ENCODE results near the gene OR2G6.
"Not testable (repeated sequence)": the region's sequence is repeated elsewhere in the genome, so short reads cannot be mapped to it uniquely, and the experiment has no call there.

The OR2G6 gene

GRCh38 chr1:248507773-248508172 lies at the start of gene OR2G6:
OR2G6 (plus strand) TSS chr1:248508073; CDS start chr1:248521647, 13,574 bp downstream.
- DNase-seq: not testable (repeated sequence)

- not testable (repeated sequence) for DNase-seq
Observed at GRCh38 chr1:248459117-248459516, 48.8 kb upstream of the OR2G6 start.

- no peak for DNase-seq
Observed at GRCh38 chr1:248471154-248471553, 36.7 kb upstream of the OR2G6 start.

GRCh38 chr1:248472111-248472510 lies 35.8 kb upstream of the OR2G6 start:
- DNase-seq: not testable (repeated sequence)

GRCh38 chr1:248473051-248473450 lies 34.8 kb upstream of the OR2G6 start, which contains the start of gene OR2T3:
OR2T3 (plus strand) TSS chr1:248473351; CDS start chr1:248473351, 0 bp downstream.
- not testable (repeated sequence) for DNase-seq

- DNase-seq: not testable (repeated sequence)
Observed at GRCh38 chr1:248475660-248476059, 32.2 kb upstream of the OR2G6 start.

- not testable (repeated sequence) for DNase-seq
Observed at GRCh38 chr1:248481686-248482579, 25.9 kb upstream of the OR2G6 start.

- DNase-seq: not testable (repeated sequence)
Observed at GRCh38 chr1:248488289-248488688, 19.6 kb upstream of the OR2G6 start, which contains the start of gene OR2T5. OR2T5 (plus strand) TSS chr1:248488589; CDS start chr1:248488589, 0 bp downstream.

GRCh38 chr1:248496661-248497060 lies 11.2 kb upstream of the OR2G6 start:
- DNase-seq: not testable (repeated sequence)

- DNase-seq: not testable (repeated sequence)
Observed at GRCh38 chr1:248500305-248501035, 7.4 kb upstream of the OR2G6 start.

GRCh38 chr1:248510217-248510616 lies 2.3 kb downstream of the OR2G6 start:
- DNase-seq: not testable (repeated sequence)

GRCh38 chr1:248521856-248522255 lies 14.0 kb downstream of the OR2G6 start:
- no peak for DNase-seq

- DNase-seq: not testable (repeated sequence)
Observed at GRCh38 chr1:248537449-248537848, 29.6 kb downstream of the OR2G6 start.

- not testable (repeated sequence) for DNase-seq
Observed at GRCh38 chr1:248547383-248547782, 39.5 kb downstream of the OR2G6 start.

GRCh38 chr1:248551027-248551426 lies 43.2 kb downstream of the OR2G6 start:
- not testable (repeated sequence) for DNase-seq

GRCh38 chr1:248562672-248563071 lies 54.8 kb downstream of the OR2G6 start, which contains the start of gene OR2T29:
OR2T29 (minus strand) TSS chr1:248562772; CDS start chr1:248559491, 3,281 bp downstream.
- not testable (repeated sequence) for DNase-seq

- not testable (repeated sequence) for DNase-seq
Observed at GRCh38 chr1:248565530-248566373, 57.9 kb downstream of the OR2G6 start.

GRCh38 chr1:248569049-248569448 lies 61.2 kb downstream of the OR2G6 start:
- DNase-seq: not testable (repeated sequence)

- not testable (repeated sequence) for DNase-seq
Observed at GRCh38 chr1:248570811-248571210, 62.9 kb downstream of the OR2G6 start.

GRCh38 chr1:248572049-248572448 lies 64.2 kb downstream of the OR2G6 start:
- not testable (repeated sequence) for DNase-seq

GRCh38 chr1:248573856-248574255 lies 66.0 kb downstream of the OR2G6 start:
- DNase-seq: not testable (repeated sequence)

- not testable (repeated sequence) for DNase-seq
Observed at GRCh38 chr1:248574657-248575056, 66.8 kb downstream of the OR2G6 start, which contains the start of gene OR2T34. OR2T34 (minus strand) TSS chr1:248574757; CDS start chr1:248574757, 0 bp downstream.

Data from NCI-H510A (cell line).